B cell (primary cell): ENCODE measurements around the gene SIPA1L3. TPM values are rescaled to one million over a fixed set of nuclear protein-coding genes. Genes with fewer than 3 reads are reported as not detected.

Experiments
- ATAC-seq: fragments of 200-7000 bp; cut with Tn5 transposase; one replicate; pipeline ENCODE4 v1.10.0; 2021; ENCODE audit warnings: low read depth, mild to moderate bottlenecking, moderate number of reproducible peaks, moderate library complexity
- CTCF ChIA-PET: fragments of 350-600 bp; sonication (Branson Sonifier 250); formaldehyde crosslinking; loops from one replicate; lab custom pipeline; 2021; ENCODE audit warnings: antibody characterized with exemption, inconsistent platforms; lab: Charles Lee
- POLR2A ChIA-PET: fragments of 350-600 bp; sonication (Branson Sonifier 250); formaldehyde crosslinking; loops from one replicate; lab custom pipeline; 2021; ENCODE audit warnings: antibody characterized with exemption; lab: Charles Lee
- DNase-seq: peaks from one replicate; pipeline ENCODE4 v3.0.0; 2013
- H2AFZ ChIP-seq: 2 replicates; pipeline ENCODE4 v1.6.1; 2012; ENCODE audit warnings: mild to moderate bottlenecking, low read depth, low read length; ENCODE audit not compliant: insufficient read depth, poor library complexity, severe bottlenecking
- H3K27ac ChIP-seq, 2 donors: 1 replicate in 1 of 2; 2 replicates in 1 of 2; pipeline ENCODE4 v1.5.1; 2012 to 2013; ENCODE audit warnings: low read length in 2 of 2, mild to moderate bottlenecking in 2 of 2, moderate library complexity in 1 of 2
- H3K27me3 ChIP-seq, 4 experiments: fragments of 200-600 bp in 1 of 4; sonication (generic) in 1 of 4; replicated peaks in 1 of 4; 1 replicate in 2 of 4; 2 replicates in 2 of 4; pipeline versions ENCODE4 v1.6.1 to v1.7.0; 2013 to 2016; ENCODE audit warnings: low read length in 3 of 4, mild to moderate bottlenecking in 2 of 4, mixed read lengths in 1 of 4, moderate library complexity in 1 of 4; ENCODE audit not compliant: insufficient read depth in 4 of 4, control insufficient read depth in 3 of 4; ENCODE audit errors: control extremely low read depth in 1 of 4
- H3K36me3 ChIP-seq, 2 experiments: replicated peaks in 1 of 2; 1 replicate in 1 of 2; 2 replicates in 1 of 2; pipeline versions ENCODE4 v1.6.1 to v1.7.1; 2013; ENCODE audit warnings: low read length in 1 of 2; ENCODE audit not compliant: insufficient read depth in 2 of 2, control insufficient read depth in 1 of 2; ENCODE audit errors: control extremely low read depth in 1 of 2, extremely low read depth in 1 of 2
- H3K4me1 ChIP-seq, 2 donors: fragments of 200-600 bp in 1 of 2; sonication (generic) in 1 of 2; 1 replicate in 1 of 2; 2 replicates in 1 of 2; pipeline versions ENCODE4 v1.5.1 to v1.6.1; 2013 to 2017; ENCODE audit warnings: low read length in 2 of 2; ENCODE audit not compliant: control insufficient read depth in 2 of 2, insufficient read depth in 2 of 2
- H3K4me2 ChIP-seq: replicated peaks from 2 replicates; pipeline ENCODE3; 2012; ENCODE audit warnings: mild to moderate bottlenecking, low read depth, low read length; ENCODE audit not compliant: poor library complexity, severe bottlenecking
- H3K4me3 ChIP-seq, 5 experiments: fragments of 200-600 bp in 1 of 5; sonication (generic) in 1 of 5; 1 replicate in 3 of 5; 2 replicates in 2 of 5; pipeline versions ENCODE4 v1.5.1 to v1.7.0; 2011 to 2016; ENCODE audit warnings: low read length in 4 of 5, mild to moderate bottlenecking in 4 of 5, low read depth in 2 of 5, control low read depth in 1 of 5, moderate library complexity in 1 of 5; ENCODE audit not compliant: insufficient read depth in 1 of 5; ENCODE audit errors: control extremely low read depth in 1 of 5, extremely low read depth in 1 of 5
- H3K79me2 ChIP-seq: fragments of 200-600 bp; sonication (generic); one replicate; pipeline ENCODE4 v1.6.0; 2016; ENCODE audit warnings: low read length; ENCODE audit not compliant: control insufficient read depth, insufficient read depth
- H3K9ac ChIP-seq: fragments of 200-600 bp; sonication (generic); 2 replicates; pipeline ENCODE4 v1.6.1; 2017; ENCODE audit warnings: mild to moderate bottlenecking, low read length, moderate library complexity
- H3K9me3 ChIP-seq, 3 donors: one replicate each; pipeline versions ENCODE4 v1.6.1 to v1.7.1; 2013; ENCODE audit warnings: low read length in 2 of 3; ENCODE audit not compliant: control insufficient read depth in 2 of 3, insufficient read depth in 1 of 3; ENCODE audit errors: control extremely low read depth in 1 of 3
- H4K20me1 ChIP-seq: 2 replicates; pipeline ENCODE4 v1.6.0; 2012; ENCODE audit warnings: mild to moderate bottlenecking, low read length; ENCODE audit not compliant: insufficient read depth, control insufficient read depth, poor library complexity, severe bottlenecking
- H3K27ac Mint-ChIP-seq: one replicate; pipeline ENCODE4 v1.8.0; 2021; ENCODE audit warnings: mixed read lengths
- H3K27me3 Mint-ChIP-seq: one replicate; pipeline ENCODE4 v1.8.0; 2021; ENCODE audit warnings: mixed read lengths
- H3K4me1 Mint-ChIP-seq: one replicate; pipeline ENCODE4 v1.8.0; 2021; ENCODE audit warnings: mixed read lengths
- H3K4me3 Mint-ChIP-seq: one replicate; pipeline ENCODE4 v1.8.0; 2021; ENCODE audit warnings: mixed read lengths
- H3K9me3 Mint-ChIP-seq: one replicate; pipeline ENCODE4 v1.8.0; 2022; ENCODE audit warnings: mixed read lengths; ENCODE audit not compliant: insufficient read depth
- CTCF ChIP-seq: fragments of 200-600 bp; IDR thresholded peaks from one replicate; pipeline ENCODE4 v1.8.0; 2022; ENCODE audit warnings: antibody characterized with exemption, mild to moderate bottlenecking
- EZH2 ChIP-seq: IDR thresholded peaks from 2 replicates; pipeline ENCODE4 v1.6.1; 2012; ENCODE audit warnings: borderline replicate concordance, low read depth, mild to moderate bottlenecking, moderate library complexity, low read length; ENCODE audit not compliant: insufficient read depth, poor library complexity, severe bottlenecking
- WGBS: methylation state at CpG from one replicate; pipeline ENCODE4 v1.1.5; 2013; ENCODE audit warnings: missing lambda C conversion rate; ENCODE audit not compliant: insufficient coverage; 5-methylcytosine and 5-hydroxymethylcytosine counted together
- intact Hi-C: fragments of 100-400 bp; cut with micrococcal nuclease; formaldehyde crosslinking; loops from one replicate; pipeline ENCODE4 v1.10.0; 2022
- polyA plus RNA-seq: library from polyadenylated mRNA; depleted of rRNA; stranded (reverse); fragments of >200 nt; gene quantifications from 2 replicates; pipeline ENCODE4 v1.2.3, GENCODE V29; 2012
- total RNA-seq, 2 donors: library from RNA; stranded (reverse); fragments of 120-200 nt in 1 of 2; gene quantifications; 1 replicate in 1 of 2; 2 replicates in 1 of 2; pipeline versions ENCODE4 v1.2.3 to v1.2.4, GENCODE V29; 2013 to 2022

Gene SIPA1L3
- total and polyA plus RNA-seq, 2 donors (not counting 1 experiment from before 2014, with no cell fraction given): 48.3 to 295 TPM

GRCh38 chr19:38099966-38100365 lies 193.0 kb downstream of the SIPA1L3 start:
- WGBS: 96% methylated on average over 4 of the region's 8 CpGs
- Histone ChIP-seq H3K9me3 (peaks cover 0 to 5% (median 0%) of the 10 kb centered on the region in 3 donors), H3K4me3 (no peak overlapping the region), H3K9ac (no peak overlapping the region), H3K27ac (no peak overlapping the region), H3K36me3 (peaks cover 33 to 71% of the 10 kb centered on the region in 2 experiments), H3K4me1 (peaks cover 7 to 11% of the 10 kb centered on the region in 2 donors), H3K79me2 (peaks cover 74% of the 10 kb centered on the region), H3K27me3 (no peaks in the 10 kb centered on the region), H4K20me1 (peaks cover 39% of the 10 kb centered on the region), H2AFZ (no peak overlapping the region), H3K4me2 (no peak overlapping the region)
- Mint-ChIP-seq H3K27ac (no peak overlapping the region), H3K9me3 (no peaks in the 10 kb centered on the region), H3K4me3 (no peak overlapping the region), H3K27me3 (no peaks in the 10 kb centered on the region), H3K4me1 (peaks cover 17% of the 10 kb centered on the region)
- POLR2A ChIA-PET: no interaction called here
- intact Hi-C loops: loop anchor here (5.0 kb wide), 2 partner anchors 53 to 128 kb away; no protein-coding TSS in a partner anchor
- DNase-seq: no peak
- no peak for ATAC-seq
- no peak for TF ChIP-seq CTCF
- no peak for TF ChIP-seq EZH2
- CTCF ChIA-PET: interaction anchor here (1.3 to 3.1 kb wide), 3 partner anchors 194 to 201 kb away, joined by 3 to 22 read pairs (median 4); partner anchors contain the start of gene WDR87

DNA sequence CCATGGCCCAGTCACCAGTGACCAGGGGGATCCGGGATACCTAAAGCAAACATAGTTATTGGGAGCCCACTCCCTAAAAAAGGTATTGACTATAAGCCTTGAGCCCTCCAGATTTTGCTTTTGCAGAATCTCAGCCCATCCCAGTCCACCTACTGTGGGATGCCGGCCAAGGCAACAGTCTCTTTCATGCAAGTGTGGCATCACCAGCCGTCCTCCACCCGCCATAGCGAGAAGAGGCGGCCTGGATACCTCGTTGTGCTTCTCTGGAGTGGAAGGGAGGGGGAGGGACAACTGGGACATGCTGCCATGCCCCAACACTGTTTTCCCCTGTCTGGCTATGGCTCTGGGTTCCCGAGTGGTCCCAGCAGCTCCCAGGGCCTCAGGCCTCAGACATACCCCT lies 193.6 kb downstream of the SIPA1L3 start:
- no peak overlapping the region for H3K4me2 ChIP-seq
- 98% methylated on average over 7 of the region's 8 CpGs for WGBS
- no peak overlapping the region for H2AFZ ChIP-seq
- H3K27me3 ChIP-seq: no peaks in the 10 kb centered on the region
- ChIA-PET POLR2A (no interaction called here), CTCF (interaction anchor here (1.4 to 3.1 kb wide), 2 partner anchors 198 to 201 kb away, joined by 4 to 22 read pairs; no protein-coding TSS in a partner anchor)
- no peak overlapping the region for H3K27ac ChIP-seq
- H3K36me3 ChIP-seq: peaks cover 36 to 70% of the 10 kb centered on the region in 2 experiments
- peaks cover 14% of the 10 kb centered on the region for H3K4me1 Mint-ChIP-seq
- H4K20me1 ChIP-seq: peaks cover 39% of the 10 kb centered on the region
- ATAC-seq: no peak
- intact Hi-C loops: no loop called here
- H3K4me3 Mint-ChIP-seq: no peak overlapping the region
- peaks cover 0 to 5% (median 0%) of the 10 kb centered on the region in 3 donors for H3K9me3 ChIP-seq
- DNase-seq: no peak
- no peaks in the 10 kb centered on the region for H3K9me3 Mint-ChIP-seq
- no peak overlapping the region for H3K27ac Mint-ChIP-seq
- peaks cover 2 to 5% of the 10 kb centered on the region in 2 donors for H3K4me1 ChIP-seq
- H3K79me2 ChIP-seq: peaks cover 72% of the 10 kb centered on the region
- no peak overlapping the region for H3K9ac ChIP-seq
- H3K4me3 ChIP-seq: no peak overlapping the region
- TF ChIP-seq EZH2: no peak
- TF ChIP-seq CTCF: no peak
- no peaks in the 10 kb centered on the region for H3K27me3 Mint-ChIP-seq
